IPS DF 4.7 (cell line): ENCODE data around the gene MTX1.

Source experiments
- DNase-seq: peaks from one replicate; pipeline ENCODE4 v3.0.0-alpha.2; 2013; ENCODE audit warnings: low spot score; ENCODE audit errors: extremely low read depth

The MTX1 gene

DNA sequence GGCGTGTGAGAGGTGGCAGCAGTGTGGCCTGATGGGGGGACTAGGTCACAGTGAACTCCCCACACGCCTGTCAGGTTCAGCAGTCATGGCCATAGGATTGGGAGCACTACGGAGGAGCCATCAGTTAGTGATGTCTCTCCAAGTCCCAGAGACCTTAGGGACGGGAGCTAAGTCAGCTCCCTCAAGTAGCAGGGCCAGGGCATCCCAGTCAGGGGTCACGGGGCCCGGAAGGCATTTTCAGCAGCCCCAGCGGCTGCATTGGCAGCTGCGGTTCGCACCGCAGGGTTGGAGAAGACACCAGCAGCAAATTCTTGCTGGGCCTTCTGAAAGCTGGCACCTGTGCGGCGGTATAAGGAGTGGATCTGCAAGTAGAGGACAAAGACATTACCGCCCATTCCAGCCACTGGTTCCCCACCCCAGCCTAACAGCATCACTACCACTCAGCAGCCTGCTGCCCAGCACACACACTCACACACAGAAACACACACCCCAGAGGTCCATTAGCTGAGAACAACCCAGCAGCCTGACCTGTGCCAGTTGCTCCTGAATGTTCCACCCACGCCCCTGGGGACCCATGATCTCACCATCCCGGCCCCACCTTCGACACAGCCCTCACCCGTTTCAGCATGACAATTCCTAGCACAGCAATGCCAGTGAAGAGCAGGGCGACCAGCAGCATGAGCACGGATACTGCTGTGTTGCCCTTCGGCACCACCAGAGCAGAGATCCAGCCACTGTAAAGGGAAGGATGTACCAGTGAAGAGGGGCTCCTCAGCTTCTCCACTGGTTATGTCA, 47.8 kb downstream of the MTX1 start:
- no peak for DNase-seq

DNA sequence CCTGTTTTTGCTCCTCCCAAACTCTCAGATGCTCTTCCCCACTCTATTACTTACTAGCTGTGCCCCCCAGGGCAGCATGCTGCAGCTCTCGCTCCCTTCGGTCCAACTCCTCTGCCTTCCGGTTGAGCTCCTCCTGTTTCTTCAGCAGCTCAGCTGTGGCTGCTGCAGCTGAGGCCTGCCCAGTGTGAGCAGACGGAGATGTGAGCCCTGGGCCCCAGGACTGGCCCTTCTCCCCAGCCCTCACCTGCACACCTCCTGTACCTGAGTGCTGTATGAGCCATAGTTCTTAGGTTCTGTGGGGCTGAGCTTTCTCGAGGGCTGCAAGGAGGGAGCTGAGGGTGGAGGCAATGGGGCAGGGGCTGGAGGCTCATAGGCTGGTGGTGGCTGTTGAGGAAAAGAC, 51.8 kb downstream of the MTX1 start:
- DNase-seq: no peak

DNA sequence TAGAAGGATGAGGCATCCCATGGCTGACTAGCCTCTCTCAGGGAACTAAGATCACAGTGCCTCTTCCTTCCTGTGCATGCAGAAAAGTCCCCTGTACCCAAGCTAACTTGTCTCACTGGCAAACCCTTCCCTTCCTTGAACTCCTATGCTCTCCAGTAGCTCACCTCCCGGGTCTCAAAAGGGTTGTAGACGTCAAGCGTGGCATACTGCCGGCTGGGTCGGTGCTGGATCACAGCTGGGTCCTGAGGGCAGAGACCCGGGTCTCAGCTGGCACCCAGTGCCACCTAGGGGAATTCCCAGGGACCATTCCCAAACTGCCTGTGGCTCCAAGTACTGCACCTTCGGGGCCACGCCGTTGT, 53.0 kb downstream of the MTX1 start:
- DNase-seq: no peak

DNA sequence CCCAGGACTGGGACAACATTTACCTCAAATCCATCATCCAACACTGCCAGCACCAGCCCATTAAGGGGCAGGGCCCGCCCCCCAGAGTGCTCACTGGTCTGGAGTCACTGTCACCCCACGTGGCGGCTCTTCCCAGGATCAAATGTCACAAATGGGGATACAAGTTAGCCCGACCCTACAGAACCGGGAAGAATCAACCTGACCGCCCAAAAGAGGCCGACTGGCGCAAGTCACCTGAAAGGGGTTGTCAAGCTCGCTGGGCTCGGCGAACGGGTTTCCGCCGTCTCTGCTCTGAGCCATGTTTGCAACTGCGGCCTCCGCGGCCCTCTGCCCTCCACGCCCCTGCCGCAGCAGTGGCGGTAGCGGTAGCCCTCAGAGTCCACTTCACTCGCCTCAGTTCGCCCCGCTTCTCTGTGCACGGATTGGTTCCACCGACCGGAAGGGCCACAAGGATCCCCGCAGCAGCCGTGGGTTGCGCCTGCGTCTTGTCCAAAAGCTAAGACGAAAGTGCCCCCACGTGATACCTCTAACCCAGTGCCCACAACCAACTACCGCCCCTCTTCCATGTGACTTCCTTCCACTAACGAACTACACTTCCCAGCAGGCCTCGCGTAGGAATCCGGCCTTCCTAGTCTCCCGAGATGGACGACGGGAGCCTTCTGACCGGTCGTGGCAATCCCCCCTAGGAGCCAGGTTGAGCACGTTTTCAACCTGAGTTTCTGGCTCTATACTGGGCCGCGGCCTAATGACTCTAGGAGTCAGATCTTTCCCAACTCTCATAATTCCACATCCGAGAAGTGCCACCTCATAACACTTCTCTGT, 53.6 kb downstream of the MTX1 start, which contains the start of gene SCAMP3:
SCAMP3 (minus strand) TSS at position 509 of the 822 bp plus-strand sequence; CDS start at position 300, 209 bp downstream.
- DNase-seq: no peak

DNA sequence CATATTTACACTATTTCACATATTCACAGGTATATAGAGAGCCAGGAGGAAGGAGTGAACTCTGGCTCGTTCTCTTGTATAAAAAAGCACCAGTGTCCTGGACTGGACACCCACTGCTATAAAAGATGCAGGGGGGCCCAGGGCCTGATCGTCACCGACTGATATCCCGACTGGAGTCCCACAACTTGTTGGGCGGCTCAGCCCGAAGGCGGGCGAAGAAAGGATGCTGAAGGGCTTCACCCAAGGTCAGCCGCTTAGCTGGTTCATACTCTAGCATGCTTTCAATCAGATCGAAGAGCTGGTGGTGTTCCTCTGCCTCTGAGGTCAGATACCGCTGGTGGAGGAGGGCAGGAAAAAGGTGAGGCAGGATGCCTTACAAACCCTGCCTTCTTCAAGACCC, 54.6 kb downstream of the MTX1 start:
- DNase-seq: no peak
